Measurements from ENCODE around the gene MDN1. TPM values are rescaled to one million over a fixed set of nuclear protein-coding genes. Genes with fewer than 3 reads are reported as not detected.
"Not testable (repeated sequence)": the region's sequence is repeated elsewhere in the genome, so short reads cannot be mapped to it uniquely, and the experiment has no call there.

Gene MDN1
- total RNA-seq, 1 experiment from 2014 or later: 53.6 TPM

- POLR2A ChIA-PET: no interaction called here
- Histone ChIP-seq H3K9me2 (ENCODE audit: insufficient read depth) (no peaks in the 10 kb centered on the region), H4K20me1 (ENCODE audit: insufficient read depth) (no peaks in the 10 kb centered on the region), H3K4me1 (ENCODE audit: control insufficient read depth in 1 of 2, insufficient read depth in 2 of 2, low read length in 2 of 2) (peaks cover 3 to 10% of the 10 kb centered on the region in 2 experiments; a peak in 3 of 4 replicates), H3K36me3 (ENCODE audit: control insufficient read depth in 1 of 2, insufficient read depth in 2 of 2, low read length in 2 of 2) (peaks cover 32 to 45% of the 10 kb centered on the region in 2 experiments; a peak in 3 of 4 replicates), H3K27me3 (ENCODE audit: insufficient read depth, low read length) (no peaks in the 10 kb centered on the region), H2AFZ (ENCODE audit: low read depth, low read length, poor library complexity, severe bottlenecking) (no peak overlapping the region), H3K27ac (ENCODE audit: low read depth, low read length) (no peak overlapping the region), H3K9ac (ENCODE audit: low read length) (no peak overlapping the region), H3K4me2 (ENCODE audit: low read length) (no peak overlapping the region), H3K79me2 (ENCODE audit: insufficient read depth, low read length) (peaks cover 13% of the 10 kb centered on the region), H3K9me3 (ENCODE audit: control insufficient read depth in 1 of 2, insufficient read depth in 1 of 2, low read depth in 1 of 2, low read length in 2 of 2) (no peaks in the 10 kb centered on the region), H3K4me3 (replicated peaks in 1 of 2; ENCODE audit: low read depth in 1 of 2, low read length in 2 of 2) (no peak overlapping the region)
- CTCF ChIA-PET: no interaction called here
- TF ChIP-seq MAX (IDR thresholded peaks at IDR 0.05) (no peak), EZH2phosphoT487 (IDR thresholded peaks at IDR 0.05; ENCODE audit: borderline replicate concordance) (no peak), SP1 (IDR thresholded peaks at IDR 0.05; ENCODE audit: low read depth) (no peak), POLR2AphosphoS5 (IDR thresholded peaks at IDR 0.05; ENCODE audit: low read depth, low read length) (no peak), ELF1 (IDR thresholded peaks at IDR 0.05; ENCODE audit: borderline replicate concordance, low read depth) (no peak)
- DNase-seq (ENCODE audit: low read depth, low spot score) (no peak), ATAC-seq (no peak)
- RAD21 ChIA-PET (ENCODE audit: low non-redundant PET in 1 of 2, low total read pairs in 2 of 2, uncharacterized antibody in 2 of 2, unreplicated experiment in 2 of 2): no interaction called here
- intact Hi-C loops (cut with micrococcal nuclease): no loop called here
- no TSS peak for BruUV-seq (replicated peaks)
These were observed 176.6 kb downstream of the MDN1 start for GRCh38 chr6:89642956-89643355.

GRCh38 chr6:89641581-89641980 lies 178.0 kb downstream of the MDN1 start:
- H4K20me1 ChIP-seq (ENCODE audit: insufficient read depth); H2AFZ ChIP-seq (ENCODE audit: low read depth, low read length, poor library complexity, severe bottlenecking); H3K9me2 ChIP-seq (ENCODE audit: insufficient read depth); CTCF ChIA-PET; ATAC-seq; BruUV-seq (replicated peaks); DNase-seq (ENCODE audit: low read depth, low spot score); intact Hi-C loops (cut with micrococcal nuclease); H3K27ac ChIP-seq (ENCODE audit: low read depth, low read length); H3K4me3 ChIP-seq (replicated peaks in 1 of 2; ENCODE audit: low read depth in 1 of 2, low read length in 2 of 2); RAD21 ChIA-PET (ENCODE audit: low non-redundant PET in 1 of 2, low total read pairs in 2 of 2, uncharacterized antibody in 2 of 2, unreplicated experiment in 2 of 2); POLR2A ChIA-PET; H3K4me2 ChIP-seq (ENCODE audit: low read length); H3K27me3 ChIP-seq (ENCODE audit: insufficient read depth, low read length); H3K9me3 ChIP-seq (ENCODE audit: control insufficient read depth in 1 of 2, insufficient read depth in 1 of 2, low read depth in 1 of 2, low read length in 2 of 2); H3K9ac ChIP-seq (ENCODE audit: low read length): not testable (repeated sequence)
- Histone ChIP-seq H3K36me3 (ENCODE audit: control insufficient read depth in 1 of 2, insufficient read depth in 2 of 2, low read length in 2 of 2) (peaks cover 22 to 38% of the 10 kb centered on the region in 2 experiments; a peak in 3 of 4 replicates), H3K4me1 (ENCODE audit: control insufficient read depth in 1 of 2, insufficient read depth in 2 of 2, low read length in 2 of 2) (peaks cover 6 to 16% of the 10 kb centered on the region in 2 experiments; a peak in 3 of 4 replicates), H3K79me2 (ENCODE audit: insufficient read depth, low read length) (peaks cover 24% of the 10 kb centered on the region)
